NCI-H2196 (cell line): ENCODE data around the gene UQCRHL.

Experiments
- DNase-seq: peaks from one replicate; lab custom pipeline; 2025; ENCODE audit not compliant: unreplicated experiment; lab: John Stamatoyannopoulos, UW

Gene UQCRHL

GRCh38 chr1:15758953-15759661 lies 48.3 kb downstream of the UQCRHL start:
- no peak for DNase-seq

DNA sequence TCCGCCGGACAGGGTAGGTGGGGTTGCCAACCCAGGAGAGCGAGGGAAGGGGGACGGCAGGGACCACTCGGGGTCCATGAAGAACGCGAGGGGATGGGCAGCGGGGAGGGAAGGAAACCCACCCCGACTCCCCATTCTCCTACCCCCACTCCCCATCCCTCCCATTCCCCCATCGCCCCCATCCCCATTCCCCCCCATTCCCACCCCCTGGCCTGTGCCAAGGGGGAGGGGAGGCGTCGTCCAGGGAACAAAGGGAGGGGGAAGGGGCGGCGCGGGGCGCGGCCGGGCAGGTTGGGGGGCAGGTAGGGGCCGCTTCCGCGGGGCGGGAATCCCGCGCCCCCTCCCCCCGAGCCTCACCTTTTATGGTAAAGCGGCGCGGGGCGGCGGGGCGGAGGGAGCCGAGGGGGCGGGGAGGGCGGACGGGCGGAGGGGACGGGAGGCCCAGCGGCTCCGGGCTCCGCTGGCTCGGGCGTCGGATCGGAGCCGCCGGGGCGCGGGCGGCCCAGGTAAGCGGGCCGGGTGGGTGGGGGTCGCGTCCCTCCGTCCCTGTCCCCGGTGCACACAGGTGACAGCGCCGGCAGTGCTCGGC lies 49.0 kb downstream of the UQCRHL start, which contains the start of gene FBLIM1:
Gene FBLIM1 (plus strand): TSS at position 453 of the 589 bp plus-strand sequence. CDS start 6,189 bp downstream, outside the sequence.
- DNase-seq = no peak

DNA sequence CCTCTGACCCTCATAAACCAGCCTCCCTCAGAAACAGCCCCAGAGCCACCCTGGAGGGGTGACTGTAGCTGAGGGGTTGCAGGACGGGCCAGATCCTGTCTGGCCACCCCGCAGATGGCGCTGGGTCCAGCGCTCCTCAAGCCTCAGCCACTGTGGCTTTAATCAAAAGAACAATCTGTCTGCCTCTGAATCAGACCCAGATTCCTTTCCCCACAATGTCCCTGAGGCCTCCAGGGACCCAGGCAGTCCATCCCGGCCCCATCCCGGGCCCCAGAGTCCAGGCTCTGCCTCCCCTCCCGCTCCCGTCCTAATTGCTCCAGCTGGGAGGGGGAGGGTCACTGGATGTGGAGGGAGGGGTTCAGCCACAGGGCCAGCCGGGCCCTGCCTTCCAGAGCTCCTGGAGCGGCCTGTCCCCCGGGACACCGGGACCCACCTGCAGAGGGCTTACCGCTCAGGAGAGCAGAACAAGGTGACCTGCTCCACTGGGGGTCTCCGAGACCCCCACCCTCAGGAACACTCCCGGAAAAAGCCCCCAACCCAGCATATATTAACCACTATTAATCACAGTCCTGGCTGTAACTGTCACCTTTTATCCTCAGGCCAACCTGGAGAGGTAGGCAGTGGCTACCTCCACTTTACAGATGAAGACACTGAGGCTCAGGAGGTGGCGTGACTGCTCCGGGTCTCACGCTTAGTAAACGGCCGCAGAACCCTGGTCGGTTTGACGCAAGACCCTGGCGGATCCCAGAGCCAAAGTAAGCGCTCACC lies 49.7 kb downstream of the UQCRHL start:
- DNase-seq = no peak
